Left lung (tissue), 10 donors: Measurements from ENCODE around the gene CDH2. TPM values are rescaled to one million over a fixed set of nuclear protein-coding genes. Genes with fewer than 3 reads are reported as not detected.

Source experiments
- ATAC-seq: fragments of 200-7000 bp; cut with Tn5 transposase; one replicate; pipeline ENCODE4 v1.9.1; 2020; ENCODE audit warnings: moderate library complexity
- DNase-seq, 4 donors: peaks; one replicate each; pipeline ENCODE4 v3.0.0-alpha.2; 2013 to 2020
- H3K27ac ChIP-seq, 2 donors: fragments of 200-600 bp; sonication (generic) in 1 of 2; one replicate each; pipeline versions ENCODE4 v1.5.0 to v1.8.0; 2020 to 2021
- H3K27me3 ChIP-seq, 2 donors: fragments of 200-600 bp; sonication (generic) in 1 of 2; one replicate each; pipeline versions ENCODE4 v1.5.0 to v1.8.0; 2020 to 2021
- H3K36me3 ChIP-seq, 2 donors: fragments of 200-600 bp; sonication (generic) in 1 of 2; one replicate each; pipeline versions ENCODE4 v1.5.0 to v1.8.0; 2020 to 2021
- H3K4me1 ChIP-seq, 2 donors: fragments of 200-600 bp; one replicate each; pipeline ENCODE4 v1.8.0; 2021
- H3K4me3 ChIP-seq, 2 donors: fragments of 200-600 bp; sonication (generic) in 1 of 2; one replicate each; pipeline versions ENCODE4 v1.5.0 to v1.8.0; 2020 to 2021; ENCODE audit warnings: mild to moderate bottlenecking in 1 of 2
- H3K9me3 ChIP-seq, 2 donors: fragments of 200-600 bp; sonication (generic) in 1 of 2; one replicate each; pipeline versions ENCODE4 v1.5.0 to v1.8.0; 2020 to 2021
- CTCF ChIP-seq, 2 donors: fragments of 200-600 bp; sonication (generic) in 1 of 2; IDR thresholded peaks; one replicate each; pipeline versions ENCODE4 v1.5.0 to v1.8.0; 2021; ENCODE audit warnings: antibody characterized with exemption in 2 of 2
- intact Hi-C, 2 donors: fragments of 100-400 bp; cut with DNase I; formaldehyde crosslinking; loops; one replicate each; pipeline versions ENCODE4 v1.11.2 to v1.14.2; 2022
- polyA plus RNA-seq, 6 donors: library from polyadenylated mRNA; unstranded; fragments of 120-200 nt; gene quantifications; one replicate each; pipeline ENCODE4 v1.2.1, GENCODE V29; 2013; ENCODE audit not compliant: insufficient read length in 6 of 6
- total RNA-seq, 2 donors: library from RNA; stranded (reverse); fragmentation: NEBNext Ultra II Directional; extraction: Animal tissue kit (Norgen Biotek cat#: 25700); gene quantifications; one replicate each; pipeline ENCODE4 v1.2.1, GENCODE V29; 2021
- donor health status: DM: no; HTN: yes; CAD: no.
- donor health status: DM: no; HTN: no; CAD: no.

The CDH2 gene
- total and polyA plus RNA-seq, 8 donors, result 1.6 to 15.0 (median 7.0) TPM

- Histone ChIP-seq H3K4me1 (no peaks in the 10 kb centered on the region), H3K9me3 (peaks cover 0 to 8% of the 10 kb centered on the region in 2 donors), H3K27ac (no peak overlapping the region), H3K27me3 (no peaks in the 10 kb centered on the region), H3K4me3 (no peak overlapping the region), H3K36me3 (no peaks in the 10 kb centered on the region)
- TF ChIP-seq CTCF (IDR thresholded peaks at IDR 0.05), result no peak
- intact Hi-C loops, result no loop called here
- ATAC-seq, result no peak
- no peak for DNase-seq
These were observed 200.0 kb downstream of the CDH2 start for GRCh38 chr18:27976806-27977408.

GRCh38 chr18:27970321-27970720 lies 206.6 kb downstream of the CDH2 start:
- ATAC-seq (no peak), DNase-seq (no peak)
- H3K27ac ChIP-seq, result no peak overlapping the region
- no peak for TF ChIP-seq CTCF (IDR thresholded peaks at IDR 0.05)
- no peaks in the 10 kb centered on the region for H3K4me1 ChIP-seq
- H3K4me3 ChIP-seq, result no peak overlapping the region
- H3K9me3 ChIP-seq, result peaks cover 0 to 4% of the 10 kb centered on the region in 2 donors
- no peaks in the 10 kb centered on the region for H3K27me3 ChIP-seq
- intact Hi-C loops, result no loop called here
- no peaks in the 10 kb centered on the region for H3K36me3 ChIP-seq

- Histone ChIP-seq H3K4me3 (no peak overlapping the region), H3K27ac (no peak overlapping the region), H3K27me3 (no peaks in the 10 kb centered on the region), H3K36me3 (no peaks in the 10 kb centered on the region), H3K4me1 (no peaks in the 10 kb centered on the region), H3K9me3 (peaks cover 0 to 2% of the 10 kb centered on the region in 2 donors)
- DNase-seq (no peak), ATAC-seq (no peak)
- intact Hi-C loops, result no loop called here
- no peak for TF ChIP-seq CTCF (IDR thresholded peaks at IDR 0.05)
These were observed 207.7 kb downstream of the CDH2 start for GRCh38 chr18:27969206-27969605.

- H3K9me3 ChIP-seq, result no peaks in the 10 kb centered on the region
- no peak overlapping the region for H3K27ac ChIP-seq
These were observed 208.8 kb downstream of the CDH2 start for GRCh38 chr18:27967913-27968824.

More at GRCh38 chr18:27967913-27968824, 208.8 kb downstream of the CDH2 start:
- no peak for TF ChIP-seq CTCF (IDR thresholded peaks at IDR 0.05)
- no peaks in the 10 kb centered on the region for H3K27me3 ChIP-seq
- H3K4me3 ChIP-seq, result no peak overlapping the region
- no peak for DNase-seq
- intact Hi-C loops, result no loop called here
- H3K4me1 ChIP-seq, result no peaks in the 10 kb centered on the region
- H3K36me3 ChIP-seq, result no peaks in the 10 kb centered on the region
- no peak for ATAC-seq
